GM12864 (cell line): ENCODE results near the gene CCDC167.

Experiments used
- DNase-seq: peaks from one replicate; pipeline ENCODE4 v3.0.0-alpha.2; 2011; ENCODE audit warnings: low read depth
- H3K4me3 ChIP-seq: 2 replicates; pipeline ENCODE4 v1.5.1; 2011; ENCODE audit warnings: mild to moderate bottlenecking, low read depth, low read length, control low read depth
- CTCF ChIP-seq: IDR thresholded peaks from 2 replicates; pipeline ENCODE4 v1.5.1; 2011; ENCODE audit warnings: low read depth, mild to moderate bottlenecking, moderate library complexity, low read length, control low read depth, inconsistent platforms; ENCODE audit errors: missing control alignments

Gene CCDC167

GRCh38 chr6:37523412-37523811, 23.7 kb upstream of the CCDC167 start:
- DNase-seq: no peak
- no peak overlapping the region for H3K4me3 ChIP-seq
- no peak for TF ChIP-seq CTCF

- TF ChIP-seq CTCF: no peak
- no peak overlapping the region for H3K4me3 ChIP-seq
- DNase-seq: no peak
Measured at GRCh38 chr6:37522836-37523235, 23.1 kb upstream of the CCDC167 start.

- TF ChIP-seq CTCF: no peak
- DNase-seq: no peak
- no peak overlapping the region for H3K4me3 ChIP-seq
Measured at GRCh38 chr6:37521674-37522073, 22.0 kb upstream of the CCDC167 start.

GRCh38 chr6:37520926-37521325, 21.2 kb upstream of the CCDC167 start:
- DNase-seq: no peak
- no peak for TF ChIP-seq CTCF
- H3K4me3 ChIP-seq: no peak overlapping the region

- H3K4me3 ChIP-seq: no peak overlapping the region
- no peak for DNase-seq
- TF ChIP-seq CTCF: no peak
Measured at GRCh38 chr6:37519461-37519860, 19.8 kb upstream of the CCDC167 start.

- peak overlapping the region; percentile 61 for H3K4me3 ChIP-seq
- DNase-seq: no peak
- no peak for TF ChIP-seq CTCF
Measured at GRCh38 chr6:37518116-37518515, 18.4 kb upstream of the CCDC167 start.

GRCh38 chr6:37517411-37517812, 17.7 kb upstream of the CCDC167 start:
- TF ChIP-seq CTCF: no peak
- peak; percentile 64 for DNase-seq
- peak overlapping the region; percentile 61 for H3K4me3 ChIP-seq
